ENCODE results near the gene JOSD1. TPM values are rescaled to one million over a fixed set of nuclear protein-coding genes. Genes with fewer than 3 reads are reported as not detected.

JOSD1 gene
- total RNA-seq, 1 donor from 2014 or later: 80.3 TPM

- TF ChIP-seq CTCF (IDR thresholded peaks at IDR 0.05): no peak
- peak overlapping the region; percentile 73 for H3K27ac Mint-ChIP-seq (ENCODE audit: unreplicated experiment)
- H3K4me1 Mint-ChIP-seq (ENCODE audit: low read depth): peaks cover 71% of the 10 kb centered on the region
- H3K27me3 Mint-ChIP-seq (ENCODE audit: low read depth): no peaks in the 10 kb centered on the region
- no peak overlapping the region for H3K4me3 Mint-ChIP-seq (ENCODE audit: unreplicated experiment)
- no peaks in the 10 kb centered on the region for H3K9me3 Mint-ChIP-seq (ENCODE audit: low read depth)
- peaks cover 19% of the 10 kb centered on the region for H3K36me3 Mint-ChIP-seq (ENCODE audit: low read depth)
- DNase-seq (ENCODE audit: low spot score): no peak
These were observed 5.8 kb downstream of the JOSD1 start for GRCh38 chr22:38694940-38695339.

GRCh38 chr22:38694049-38694448 lies 6.7 kb downstream of the JOSD1 start:
- no peak overlapping the region for H3K27ac Mint-ChIP-seq (ENCODE audit: unreplicated experiment)
- peaks cover 24% of the 10 kb centered on the region for H3K36me3 Mint-ChIP-seq (ENCODE audit: low read depth)
- H3K27me3 Mint-ChIP-seq (ENCODE audit: low read depth): no peaks in the 10 kb centered on the region
- H3K4me1 Mint-ChIP-seq (ENCODE audit: low read depth): peaks cover 64% of the 10 kb centered on the region
- H3K9me3 Mint-ChIP-seq (ENCODE audit: low read depth): no peaks in the 10 kb centered on the region
- no peak for TF ChIP-seq CTCF (IDR thresholded peaks at IDR 0.05)
- H3K4me3 Mint-ChIP-seq (ENCODE audit: unreplicated experiment): no peak overlapping the region
- no peak for DNase-seq (ENCODE audit: low spot score)

GRCh38 chr22:38689651-38690050 lies 11.1 kb downstream of the JOSD1 start:
- Mint-ChIP-seq H3K4me1 (ENCODE audit: low read depth) (peaks cover 24% of the 10 kb centered on the region), H3K27ac (ENCODE audit: unreplicated experiment) (no peak overlapping the region), H3K36me3 (ENCODE audit: low read depth) (peaks cover 34% of the 10 kb centered on the region), H3K27me3 (ENCODE audit: low read depth) (no peaks in the 10 kb centered on the region), H3K4me3 (ENCODE audit: unreplicated experiment) (no peak overlapping the region), H3K9me3 (ENCODE audit: low read depth) (no peaks in the 10 kb centered on the region)
- no peak for DNase-seq (ENCODE audit: low spot score)
- no peak for TF ChIP-seq CTCF (IDR thresholded peaks at IDR 0.05)

- Mint-ChIP-seq H3K4me1 (ENCODE audit: low read depth) (peaks cover 25% of the 10 kb centered on the region), H3K27me3 (ENCODE audit: low read depth) (no peaks in the 10 kb centered on the region), H3K27ac (ENCODE audit: unreplicated experiment) (no peak overlapping the region), H3K36me3 (ENCODE audit: low read depth) (peaks cover 23% of the 10 kb centered on the region), H3K9me3 (ENCODE audit: low read depth) (no peaks in the 10 kb centered on the region), H3K4me3 (ENCODE audit: unreplicated experiment) (no peak overlapping the region)
- no peak for DNase-seq (ENCODE audit: low spot score)
- no peak for TF ChIP-seq CTCF (IDR thresholded peaks at IDR 0.05)
These were observed 15.0 kb downstream of the JOSD1 start for GRCh38 chr22:38685761-38686160.

- Mint-ChIP-seq H3K4me1 (ENCODE audit: low read depth) (peaks cover 25% of the 10 kb centered on the region), H3K9me3 (ENCODE audit: low read depth) (no peaks in the 10 kb centered on the region), H3K27ac (ENCODE audit: unreplicated experiment) (no peak overlapping the region), H3K36me3 (ENCODE audit: low read depth) (peaks cover 21% of the 10 kb centered on the region), H3K27me3 (ENCODE audit: low read depth) (no peaks in the 10 kb centered on the region), H3K4me3 (ENCODE audit: unreplicated experiment) (no peak overlapping the region)
- TF ChIP-seq CTCF (IDR thresholded peaks at IDR 0.05): no peak
- no peak for DNase-seq (ENCODE audit: low spot score)
These were observed 15.8 kb downstream of the JOSD1 start for GRCh38 chr22:38684895-38685294.
